Measurements from ENCODE around the gene MKRN2OS.

MKRN2OS gene, protein sequence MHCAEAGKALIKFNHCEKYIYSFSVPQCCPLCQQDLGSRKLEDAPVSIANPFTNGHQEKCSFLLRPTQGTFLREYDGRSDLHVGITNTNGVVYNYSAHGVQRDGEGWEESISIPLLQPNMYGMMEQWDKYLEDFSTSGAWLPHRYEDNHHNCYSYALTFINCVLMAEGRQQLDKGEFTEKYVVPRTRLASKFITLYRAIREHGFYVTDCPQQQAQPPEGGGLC

DNA sequence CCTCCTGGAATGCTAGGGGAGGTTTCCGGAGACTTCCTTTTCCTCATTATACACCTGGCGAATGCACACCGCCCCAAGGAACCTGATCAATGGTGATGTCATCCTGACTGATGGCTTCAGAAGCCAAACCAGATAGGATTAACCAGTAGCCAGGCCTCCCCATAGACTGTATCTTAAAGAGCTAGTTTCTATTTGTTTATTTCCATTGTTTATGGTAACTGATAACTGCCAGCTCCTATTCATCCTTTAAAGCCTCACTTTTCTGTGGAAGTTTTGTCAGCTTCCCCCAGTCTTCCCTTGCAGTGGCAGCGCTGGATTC is at the start of gene MKRN2OS:
TSS of gene MKRN2OS (minus strand) at position 27 of the 319 bp plus-strand sequence. CDS start 35 bp downstream, outside the sequence.
- in situ Hi-C loops (cut with HindIII; ENCODE audit: low sequenced_read_pairs), result no loop called here

DNA sequence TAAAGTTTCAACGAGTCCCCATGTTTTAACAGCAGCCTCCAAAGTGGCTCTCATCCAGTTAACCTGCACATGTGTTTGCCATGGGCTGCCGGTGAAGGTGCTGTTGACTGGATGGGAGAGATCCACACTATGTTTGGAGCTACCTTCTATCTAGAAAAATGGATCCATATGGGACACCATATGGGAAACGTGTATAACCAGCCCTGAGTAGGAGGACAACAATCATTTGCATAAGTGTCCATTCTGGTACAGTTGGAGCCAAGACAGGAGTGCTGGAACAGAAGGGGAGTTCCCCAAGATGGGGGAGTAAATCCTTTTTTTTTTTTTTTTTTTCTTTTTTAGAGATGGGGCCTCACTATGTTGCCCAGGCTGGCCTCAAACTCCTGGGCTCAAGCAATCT is 48.2 kb upstream of the MKRN2OS start:
- in situ Hi-C loops (cut with HindIII; ENCODE audit: low sequenced_read_pairs), result no loop called here

DNA sequence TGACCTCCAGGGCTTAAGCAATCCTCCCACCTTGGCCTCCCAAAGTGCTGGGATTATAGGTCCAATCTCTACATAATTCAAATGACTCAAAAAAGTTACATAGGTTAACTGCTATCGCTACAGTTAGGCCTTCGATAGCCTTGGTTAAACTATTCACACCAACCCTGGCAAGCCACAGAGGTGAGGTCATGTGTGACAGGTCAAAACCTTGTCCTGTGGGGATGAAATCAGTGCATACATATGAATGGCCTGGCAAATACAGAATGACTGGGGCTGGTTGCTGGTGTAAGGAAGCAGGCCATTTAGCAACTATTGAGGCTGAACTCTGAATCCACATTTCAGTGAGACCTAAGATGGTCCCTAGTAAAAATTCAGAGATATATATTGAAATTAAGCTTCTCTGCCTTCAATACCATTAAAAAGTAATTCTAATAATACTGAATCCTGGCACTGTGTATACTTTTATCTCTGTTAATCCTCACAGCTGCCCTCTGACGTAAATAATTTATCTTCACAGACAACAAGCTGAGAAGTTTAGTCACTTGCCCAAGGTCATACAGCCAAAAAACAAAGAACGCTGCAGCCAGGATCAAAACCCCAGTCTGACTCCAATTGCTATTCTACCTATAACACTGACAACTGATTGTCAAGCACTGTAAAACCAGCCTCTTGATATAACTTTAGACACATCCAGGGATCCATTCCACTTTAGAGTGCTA is 46.9 kb upstream of the MKRN2OS start:
- in situ Hi-C loops (cut with HindIII; ENCODE audit: low sequenced_read_pairs), result no loop called here

DNA sequence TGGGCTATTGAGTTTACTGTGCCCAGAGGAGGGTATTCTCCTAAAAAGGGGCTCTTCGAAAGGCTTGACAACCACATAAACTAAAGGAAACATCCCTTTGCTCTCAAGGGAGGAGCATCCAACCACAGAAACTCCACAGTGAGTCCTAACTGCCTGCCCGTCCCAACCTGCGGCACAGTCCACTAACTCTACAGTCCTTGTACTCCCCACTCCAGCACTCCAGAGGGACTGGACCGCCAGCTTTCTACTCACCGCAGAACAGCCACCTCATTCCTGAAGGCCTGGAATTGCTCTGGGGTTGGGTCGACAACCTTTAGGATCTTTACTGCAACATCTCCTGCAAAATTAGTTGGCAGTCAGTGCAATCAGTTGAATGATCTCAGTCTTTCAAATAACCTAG is 46.2 kb upstream of the MKRN2OS start:
- in situ Hi-C loops (cut with HindIII; ENCODE audit: low sequenced_read_pairs), result no loop called here

DNA sequence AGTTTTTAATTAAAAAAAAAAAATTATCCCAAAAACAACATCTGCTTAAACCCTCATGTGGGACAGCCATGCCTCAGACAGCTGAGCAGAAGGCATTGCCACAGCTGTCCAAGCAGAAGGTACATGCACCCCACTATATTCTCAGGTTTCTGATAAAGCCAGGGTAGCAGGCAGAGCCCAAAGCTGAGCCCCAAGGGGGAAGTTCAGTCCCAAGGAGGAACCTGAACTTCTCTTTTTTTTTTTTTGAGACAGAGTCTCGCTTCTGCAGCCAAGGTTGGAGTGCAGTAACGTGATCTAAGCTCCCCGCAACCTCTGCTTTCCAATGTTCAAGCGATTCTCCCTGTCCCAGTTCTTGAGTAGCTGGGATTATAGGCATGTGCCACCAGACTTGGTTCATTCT is 44.8 kb upstream of the MKRN2OS start:
- in situ Hi-C loops (cut with HindIII; ENCODE audit: low sequenced_read_pairs), result no loop called here

DNA sequence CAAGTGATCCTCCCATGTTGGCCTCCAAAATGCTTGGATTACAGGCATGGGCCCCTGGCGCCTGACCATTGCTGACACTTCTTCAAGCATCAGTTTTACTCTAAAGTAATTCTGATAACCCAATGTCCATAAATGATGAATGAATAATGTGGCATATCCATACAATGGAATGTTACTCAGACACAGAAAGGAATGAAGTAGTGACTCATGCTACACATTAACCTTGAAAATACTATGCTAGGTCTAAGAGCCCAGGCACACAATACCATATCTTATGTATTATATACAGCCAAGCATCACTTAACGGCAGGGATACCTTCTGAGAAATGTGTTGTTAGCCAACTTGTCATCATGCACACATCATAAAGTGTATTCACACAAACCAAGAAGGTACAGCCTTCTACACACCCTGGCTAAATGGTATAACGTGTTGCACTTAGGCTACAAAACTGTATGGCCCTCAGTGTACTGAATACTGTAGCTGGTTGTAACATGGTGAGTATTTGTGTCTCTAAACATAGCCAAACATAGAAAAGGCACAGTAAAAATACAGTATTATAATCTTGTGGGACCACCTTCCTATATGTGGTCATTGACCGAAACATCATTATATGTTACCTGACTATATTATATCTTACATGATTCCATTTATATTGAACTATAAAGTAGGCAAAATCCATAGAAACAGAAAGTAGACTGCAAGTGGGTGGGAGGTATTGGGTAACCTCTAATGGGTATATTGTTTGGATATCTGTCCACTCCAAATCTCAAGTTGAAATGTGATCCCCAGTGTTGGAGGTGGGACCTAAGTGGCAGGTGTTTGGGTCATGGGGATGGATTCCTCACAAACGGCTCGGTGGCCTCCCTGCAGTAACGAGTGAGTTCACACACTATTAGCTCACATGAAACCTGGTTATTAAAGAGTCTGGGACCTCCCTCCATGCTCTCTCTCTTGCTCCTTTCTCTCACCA is 43.0 kb upstream of the MKRN2OS start:
- in situ Hi-C loops (cut with HindIII; ENCODE audit: low sequenced_read_pairs), result no loop called here

DNA sequence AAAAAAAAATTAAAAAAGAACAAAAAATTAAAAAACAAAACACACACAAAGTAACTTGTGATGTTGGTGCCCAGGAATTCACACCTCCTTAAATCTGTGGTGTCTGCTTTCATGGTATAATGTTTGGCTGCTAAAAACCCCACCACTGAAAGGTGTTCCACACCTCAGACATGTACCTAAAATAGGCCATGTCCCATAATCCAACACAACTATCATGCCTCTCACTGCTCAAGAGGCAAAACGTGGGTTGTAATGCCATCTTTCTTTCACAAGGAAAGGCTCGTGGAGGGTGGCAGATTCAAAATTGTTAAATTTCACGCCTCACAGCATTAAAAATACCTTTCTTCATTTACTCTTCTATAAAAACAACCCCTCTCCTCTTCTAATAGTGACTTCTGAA is 41.1 kb upstream of the MKRN2OS start:
- in situ Hi-C loops (cut with HindIII; ENCODE audit: low sequenced_read_pairs), result no loop called here

DNA sequence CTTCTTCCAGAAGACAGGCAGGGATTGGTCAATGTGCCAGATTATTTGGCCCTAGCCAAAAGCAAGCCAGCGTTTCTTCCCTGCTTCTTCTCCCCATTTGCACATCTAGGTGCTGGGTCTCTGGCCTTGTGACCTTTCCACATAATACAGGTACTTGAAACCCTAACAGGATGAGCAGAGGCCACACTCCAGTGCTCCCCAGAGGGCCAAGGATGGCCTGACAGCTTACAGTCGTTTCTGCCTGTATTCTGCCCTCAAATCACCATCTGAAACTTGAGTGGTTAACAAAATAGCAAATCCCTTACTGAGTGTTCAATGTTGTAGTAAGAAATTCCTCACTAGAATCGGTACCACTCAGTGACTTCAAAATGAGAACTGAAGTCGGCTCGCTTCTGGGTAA is 40.7 kb upstream of the MKRN2OS start:
- in situ Hi-C loops (cut with HindIII; ENCODE audit: low sequenced_read_pairs), result no loop called here

DNA sequence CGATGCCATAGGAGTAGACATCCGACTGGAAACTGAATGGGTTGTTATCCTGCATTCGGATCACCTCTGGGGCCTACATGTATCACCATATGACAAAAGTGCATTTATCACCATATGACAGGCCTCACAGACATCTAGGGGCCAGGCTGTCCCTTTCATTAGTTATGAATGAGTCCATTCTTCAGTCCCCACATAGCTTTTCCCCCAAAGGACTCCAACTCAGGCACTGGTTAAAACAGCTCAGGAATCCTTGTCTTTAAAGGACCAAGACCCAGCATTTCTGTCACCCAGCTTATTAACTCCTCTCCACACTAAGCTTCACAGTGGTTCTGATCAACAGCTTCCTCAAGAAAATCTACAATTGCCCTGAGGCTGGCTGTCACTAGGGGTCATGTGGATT is 39.9 kb upstream of the MKRN2OS start:
- in situ Hi-C loops (cut with HindIII; ENCODE audit: low sequenced_read_pairs), result no loop called here

DNA sequence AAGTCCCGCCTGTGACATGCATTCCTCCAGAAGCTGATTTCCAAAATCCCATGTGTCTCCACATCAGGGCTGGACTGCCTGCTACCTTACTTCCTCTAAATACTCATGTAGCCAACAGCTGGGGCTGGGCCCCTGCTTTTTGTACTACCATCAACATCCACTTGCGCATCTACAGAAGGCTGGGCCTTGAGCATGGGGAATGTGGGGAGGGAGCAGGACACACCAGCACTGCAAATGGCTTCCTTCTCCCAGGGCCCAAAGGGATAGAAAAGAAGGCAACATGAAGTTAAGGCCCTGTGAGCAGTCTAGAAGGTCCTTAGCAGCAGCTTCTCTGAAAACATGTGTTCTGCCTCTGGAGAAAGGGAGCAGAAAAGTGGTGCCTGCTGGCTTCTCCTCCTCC is 38.8 kb upstream of the MKRN2OS start:
- in situ Hi-C loops (cut with HindIII; ENCODE audit: low sequenced_read_pairs), result no loop called here

DNA sequence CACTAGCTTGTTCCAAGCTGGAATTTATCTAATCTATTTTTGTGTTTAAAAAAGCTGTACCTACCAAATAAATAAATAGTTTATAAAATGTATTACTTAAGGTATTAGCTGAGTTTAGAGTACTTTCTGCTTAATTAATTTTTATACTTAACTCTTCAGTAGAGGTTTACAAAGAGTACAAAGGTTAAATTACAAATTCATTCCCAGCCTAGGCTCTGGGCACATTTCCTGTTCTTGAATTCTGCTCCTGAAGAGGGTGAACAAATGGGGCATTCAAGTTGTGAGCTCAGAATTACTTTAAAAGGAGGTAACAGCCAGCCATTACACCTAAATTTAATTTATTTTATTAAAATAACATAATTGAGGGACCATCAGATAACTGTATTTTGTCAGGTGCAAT is 38.0 kb upstream of the MKRN2OS start:
- in situ Hi-C loops (cut with HindIII; ENCODE audit: low sequenced_read_pairs), result no loop called here

DNA sequence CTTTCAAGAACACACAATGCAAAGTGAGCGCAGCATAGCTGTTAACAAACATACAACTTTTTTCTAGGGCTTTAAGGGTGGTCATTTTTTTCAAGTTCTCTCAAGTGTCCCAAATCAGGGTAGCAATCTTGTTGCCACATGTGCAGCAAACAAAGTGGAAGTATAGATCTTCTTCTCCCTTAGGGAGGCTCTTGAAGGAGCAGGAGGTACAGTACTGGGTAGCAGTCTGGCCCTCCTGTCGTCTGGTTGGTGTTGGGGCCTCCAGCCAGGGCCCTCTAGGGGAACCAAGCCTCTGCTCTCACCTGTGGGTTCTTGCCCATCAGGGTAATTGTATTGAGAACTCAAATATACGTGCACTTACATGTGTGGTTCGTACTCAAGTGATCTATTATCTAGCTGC is 37.4 kb upstream of the MKRN2OS start:
- in situ Hi-C loops (cut with HindIII; ENCODE audit: low sequenced_read_pairs), result no loop called here

DNA sequence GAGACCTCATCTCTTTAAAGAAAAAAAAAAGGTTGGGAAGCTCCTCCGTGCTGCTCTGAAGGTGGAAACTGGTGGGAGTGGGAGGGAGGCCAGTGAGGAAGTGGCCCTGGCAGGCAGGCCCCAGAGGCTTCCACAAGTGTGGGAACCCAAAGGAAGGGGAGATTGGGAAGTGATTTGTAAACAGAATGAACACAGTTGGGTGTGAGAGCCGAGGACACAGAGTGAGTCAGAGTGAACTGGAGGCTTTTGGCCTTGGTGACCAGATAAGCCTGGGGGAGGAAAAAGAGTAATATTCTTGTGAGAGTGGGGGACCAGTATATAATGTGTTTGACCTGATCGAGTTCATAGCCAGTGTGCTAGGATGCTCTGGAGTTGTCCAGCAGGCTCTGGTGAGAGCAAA is 34.6 kb upstream of the MKRN2OS start:
- in situ Hi-C loops (cut with HindIII; ENCODE audit: low sequenced_read_pairs), result no loop called here

DNA sequence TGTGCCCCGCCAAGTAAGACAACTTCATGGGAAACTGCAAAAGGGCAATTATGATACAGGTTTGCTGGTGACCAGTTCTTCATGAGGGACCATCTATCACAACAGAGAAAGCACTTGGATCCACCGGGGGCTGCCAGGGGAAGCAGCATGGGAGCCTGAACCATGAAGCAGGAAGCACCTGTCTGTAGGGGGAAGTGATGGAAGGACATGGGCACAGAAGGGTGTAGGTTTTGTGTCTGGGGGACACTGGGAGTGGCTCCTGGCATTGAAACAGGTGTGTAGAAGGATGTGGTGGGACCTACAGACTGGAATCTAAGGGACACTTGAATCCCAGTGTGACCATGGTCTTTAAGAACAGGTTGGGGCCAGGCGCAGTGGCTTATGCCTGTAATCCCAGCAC is 34.2 kb upstream of the MKRN2OS start:
- in situ Hi-C loops (cut with HindIII; ENCODE audit: low sequenced_read_pairs), result no loop called here

DNA sequence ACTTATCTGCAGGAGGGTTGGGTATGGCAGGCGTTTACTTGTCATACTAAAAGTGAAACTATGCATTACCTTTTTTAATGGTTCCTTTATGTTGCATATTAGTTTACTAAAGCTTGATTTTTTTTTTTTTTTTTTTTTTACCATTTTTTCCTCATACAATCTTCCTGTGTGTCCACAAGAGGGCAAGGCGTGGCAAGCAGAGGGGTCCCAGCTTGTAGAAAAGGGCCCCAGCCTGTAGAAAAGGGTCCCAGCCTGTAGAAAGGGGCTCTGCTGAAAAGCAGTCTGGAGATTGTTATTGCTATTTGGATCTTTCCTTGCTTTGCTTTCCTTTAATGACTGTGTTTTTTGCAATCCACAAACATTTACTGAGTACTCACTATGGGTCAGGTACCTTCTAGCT is 33.4 kb upstream of the MKRN2OS start:
- in situ Hi-C loops (cut with HindIII; ENCODE audit: low sequenced_read_pairs), result no loop called here

DNA sequence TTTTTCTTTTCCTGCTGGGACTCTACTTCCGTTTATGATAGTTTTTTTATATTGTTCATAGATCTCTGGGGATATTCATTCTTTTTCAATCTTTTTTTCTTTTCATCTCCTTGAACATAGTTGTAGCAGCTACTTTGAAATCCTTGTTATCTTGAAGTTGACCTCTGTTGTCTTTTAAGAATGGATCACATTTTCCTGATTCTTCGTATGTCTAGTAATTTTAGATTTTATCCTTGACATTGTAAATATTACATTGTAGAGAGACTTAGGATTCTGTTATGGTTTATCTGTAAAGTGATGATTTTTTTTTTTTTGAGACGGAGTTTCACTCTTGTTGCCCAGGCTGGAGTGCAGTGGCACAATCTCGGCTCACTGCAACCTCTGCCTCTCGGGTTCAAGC is 32.1 kb upstream of the MKRN2OS start:
- in situ Hi-C loops (cut with HindIII; ENCODE audit: low sequenced_read_pairs), result no loop called here

DNA sequence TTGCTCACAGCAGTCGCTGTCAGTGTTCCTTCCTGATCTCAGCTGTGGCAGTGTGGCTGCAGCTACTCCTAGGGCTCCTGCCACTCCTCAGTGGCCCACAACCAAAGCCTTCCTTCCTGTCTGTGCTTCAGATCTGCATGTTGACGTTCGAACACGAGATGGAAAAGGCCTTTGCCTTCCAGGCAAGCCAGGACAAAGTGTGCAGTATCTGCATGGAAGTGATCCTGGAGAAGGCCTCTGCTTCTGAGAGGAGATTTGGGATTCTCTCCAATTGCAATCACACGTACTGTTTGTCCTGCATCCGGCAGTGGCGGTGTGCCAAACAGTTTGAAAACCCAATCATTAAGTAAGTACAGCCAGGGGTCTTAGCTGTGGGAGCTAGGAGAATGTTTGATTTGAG is 29.4 kb upstream of the MKRN2OS start:
- in situ Hi-C loops (cut with HindIII; ENCODE audit: low sequenced_read_pairs), result no loop called here

DNA sequence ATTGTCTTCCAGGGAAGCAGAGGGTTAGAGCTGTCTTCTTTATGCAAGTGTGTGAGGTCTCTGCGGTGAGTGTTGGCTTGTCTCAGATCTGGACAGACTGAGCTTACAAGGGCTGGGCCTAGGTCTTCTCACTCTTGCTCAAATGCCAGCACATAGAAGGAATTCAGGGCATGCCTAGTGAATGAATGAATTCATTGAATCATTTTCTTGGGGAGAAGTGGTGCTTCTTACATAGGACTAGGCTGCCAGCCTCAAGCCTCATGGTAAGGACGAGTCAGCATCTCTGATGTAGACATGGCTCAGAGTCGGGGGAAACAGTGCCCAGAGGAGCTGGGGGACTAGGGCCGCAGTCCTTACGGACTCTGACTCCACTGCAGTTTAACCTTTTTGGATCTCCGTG is 28.8 kb upstream of the MKRN2OS start:
- in situ Hi-C loops (cut with HindIII; ENCODE audit: low sequenced_read_pairs), result no loop called here

DNA sequence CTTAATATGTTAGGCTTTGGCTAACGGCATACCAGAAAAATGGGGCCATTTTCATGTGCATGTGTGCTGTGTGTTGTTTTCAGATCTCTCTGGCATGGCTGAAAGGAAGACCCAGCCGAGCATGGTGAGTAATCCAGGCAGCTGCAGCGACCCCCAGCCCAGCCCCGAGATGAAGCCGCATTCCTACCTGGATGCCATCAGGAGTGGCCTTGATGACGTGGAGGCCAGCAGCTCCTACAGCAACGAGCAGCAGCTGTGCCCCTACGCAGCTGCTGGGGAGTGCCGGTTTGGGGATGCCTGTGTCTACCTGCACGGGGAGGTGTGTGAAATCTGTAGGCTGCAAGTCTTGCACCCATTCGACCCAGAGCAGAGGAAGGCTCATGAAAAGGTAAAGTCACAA is 26.7 kb upstream of the MKRN2OS start:
- in situ Hi-C loops (cut with HindIII; ENCODE audit: low sequenced_read_pairs), result no loop called here

DNA sequence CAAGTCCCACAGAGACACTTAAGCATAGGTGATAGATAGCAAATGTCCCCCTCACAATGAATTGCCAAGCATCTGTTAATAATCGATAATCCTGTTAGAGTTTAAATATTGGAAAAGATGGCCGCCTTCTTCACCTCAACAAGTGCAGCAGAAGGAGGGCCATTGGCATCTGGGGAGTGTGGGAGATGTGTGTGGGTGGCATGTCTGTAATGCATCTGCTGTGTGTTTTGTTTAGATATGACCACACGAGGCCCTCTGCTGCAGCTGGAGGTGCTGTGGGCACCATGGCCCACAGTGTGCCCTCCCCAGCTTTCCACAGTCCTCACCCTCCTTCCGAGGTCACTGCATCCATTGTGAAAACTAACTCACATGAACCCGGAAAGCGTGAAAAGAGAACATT is 24.5 kb upstream of the MKRN2OS start:
- in situ Hi-C loops (cut with HindIII; ENCODE audit: low sequenced_read_pairs), result no loop called here

DNA sequence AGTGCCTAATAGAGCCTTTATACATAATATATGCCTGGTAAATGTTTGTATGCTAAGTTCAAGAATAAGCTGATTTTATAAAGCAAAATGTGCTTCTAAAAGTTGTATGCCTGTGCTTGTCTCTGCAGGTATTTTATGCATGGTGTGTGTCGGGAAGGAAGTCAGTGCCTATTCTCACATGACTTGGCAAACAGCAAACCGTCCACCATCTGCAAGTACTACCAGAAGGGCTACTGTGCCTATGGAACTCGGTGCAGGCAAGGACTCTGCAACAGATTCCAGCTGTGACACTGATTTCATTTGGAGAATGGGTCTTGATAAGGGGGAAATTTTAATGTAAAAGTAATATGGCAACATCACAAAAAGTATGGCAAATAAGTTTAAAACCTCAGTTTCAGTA is 23.4 kb upstream of the MKRN2OS start:
- in situ Hi-C loops (cut with HindIII; ENCODE audit: low sequenced_read_pairs), result no loop called here

DNA sequence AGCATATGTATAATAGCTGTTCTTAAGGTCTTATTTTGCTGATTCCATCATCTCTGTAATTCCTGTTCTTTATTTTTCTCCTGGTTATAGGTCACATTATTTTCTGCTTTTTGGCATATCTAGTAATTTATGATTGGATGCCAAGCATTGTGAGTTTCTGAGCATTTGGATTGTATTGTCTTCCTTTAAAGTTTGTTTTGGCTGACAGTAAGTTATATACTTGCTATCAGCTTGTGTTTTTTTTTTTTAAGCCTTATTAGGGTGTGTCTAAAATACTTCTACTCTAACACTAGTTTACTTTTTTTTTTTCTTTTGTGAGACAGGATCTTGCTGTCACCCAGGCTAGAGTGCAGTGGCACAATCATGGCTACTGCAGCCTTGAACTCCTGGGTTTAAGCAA is 21.7 kb upstream of the MKRN2OS start:
- in situ Hi-C loops (cut with HindIII; ENCODE audit: low sequenced_read_pairs), result no loop called here

All from DLD1 (cell line).